Posterior cingulate gyrus (tissue), 11 donors: ENCODE data around the gene EIF3L.
A peak's percentile ranks its signal among the peaks of the same experiment; 100 is the strongest.

ENCODE experiments used
- DNase-seq, 10 donors: peaks; one replicate each; pipeline versions ENCODE4 v3.0.0 to v3.0.0-alpha.2; 2020 to 2021; ENCODE audit warnings: mixed read lengths in 3 of 10
- intact Hi-C: fragments of 100-400 bp; cut with DNase I; formaldehyde crosslinking; loops from one replicate; pipeline ENCODE4 v1.15.1; 2023

Gene EIF3L

DNA sequence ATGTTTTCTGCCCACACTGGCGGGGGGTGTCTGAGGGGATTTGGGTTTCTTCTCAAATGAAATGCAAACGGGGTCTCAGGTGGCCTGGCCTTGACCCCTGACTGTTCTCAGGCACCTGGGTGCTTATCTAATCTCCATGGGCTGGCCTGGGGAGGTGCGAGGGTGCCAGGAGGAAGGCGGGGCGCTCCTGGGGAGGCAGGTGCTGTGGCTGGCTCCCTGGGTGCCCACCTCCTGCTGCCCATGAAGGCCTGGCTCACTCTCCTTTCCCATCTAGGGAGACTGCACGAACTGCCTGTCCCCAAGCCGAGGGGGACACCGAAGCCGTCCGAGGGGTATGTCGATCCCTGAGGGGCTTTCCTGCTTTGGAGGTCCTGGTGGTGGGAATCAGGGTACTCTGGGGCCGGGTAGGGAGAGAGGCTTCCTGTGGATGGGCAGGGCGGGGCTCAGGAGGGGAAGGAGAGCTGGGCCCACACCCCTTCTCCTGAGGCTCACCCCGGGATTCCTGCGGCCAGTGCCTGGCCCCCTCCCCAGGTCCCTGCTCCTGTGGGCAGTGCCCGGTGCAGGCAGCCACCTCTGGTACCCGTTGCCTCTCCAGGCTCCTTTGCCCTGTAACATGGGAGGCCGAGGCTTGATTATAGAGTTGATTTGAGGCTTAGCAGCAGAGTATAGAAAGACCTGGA, 75.3 kb downstream of the EIF3L start:
- DNase-seq: no peak
- intact Hi-C loops: no loop called here

DNA sequence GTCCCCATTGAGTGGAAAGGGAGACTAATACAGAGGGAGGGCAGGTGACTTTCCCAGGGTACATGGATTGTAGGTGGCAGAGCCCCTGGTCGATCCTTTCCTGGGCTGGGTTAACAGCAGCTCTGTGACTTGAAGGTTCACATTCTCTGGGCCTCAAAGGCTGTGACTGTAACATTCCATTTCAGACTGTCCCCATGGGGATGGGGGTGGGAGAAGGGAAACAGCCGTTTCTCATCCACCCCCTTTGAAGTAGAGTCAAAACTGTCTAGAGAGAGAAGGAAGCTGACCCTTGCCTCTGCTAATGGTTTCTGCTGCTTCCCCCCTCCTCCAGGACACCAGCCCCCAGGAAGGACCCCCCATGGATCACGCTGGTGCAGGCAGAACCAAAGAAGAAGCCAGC, 76.1 kb downstream of the EIF3L start:
- DNase-seq: no peak
- intact Hi-C loops: no loop called here

DNA sequence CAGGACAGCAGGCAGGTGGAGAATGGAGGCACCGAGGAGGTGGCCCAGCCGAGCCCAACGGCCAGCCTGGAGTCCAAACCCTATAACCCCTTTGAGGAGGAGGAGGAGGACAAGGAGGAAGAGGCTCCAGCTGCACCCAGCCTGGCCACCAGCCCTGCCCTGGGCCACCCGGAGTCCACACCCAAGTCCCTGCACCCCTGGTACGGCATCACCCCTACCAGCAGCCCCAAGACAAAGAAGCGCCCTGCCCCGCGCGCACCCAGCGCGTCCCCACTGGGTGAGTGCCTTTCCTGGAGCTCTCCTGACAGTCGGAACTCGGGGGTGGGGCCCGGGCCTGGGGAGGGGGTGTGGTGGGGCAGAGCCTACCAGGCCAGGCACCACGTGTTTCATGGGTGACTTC, 76.5 kb downstream of the EIF3L start:
- intact Hi-C loops: no loop called here
- DNase-seq: no peak

DNA sequence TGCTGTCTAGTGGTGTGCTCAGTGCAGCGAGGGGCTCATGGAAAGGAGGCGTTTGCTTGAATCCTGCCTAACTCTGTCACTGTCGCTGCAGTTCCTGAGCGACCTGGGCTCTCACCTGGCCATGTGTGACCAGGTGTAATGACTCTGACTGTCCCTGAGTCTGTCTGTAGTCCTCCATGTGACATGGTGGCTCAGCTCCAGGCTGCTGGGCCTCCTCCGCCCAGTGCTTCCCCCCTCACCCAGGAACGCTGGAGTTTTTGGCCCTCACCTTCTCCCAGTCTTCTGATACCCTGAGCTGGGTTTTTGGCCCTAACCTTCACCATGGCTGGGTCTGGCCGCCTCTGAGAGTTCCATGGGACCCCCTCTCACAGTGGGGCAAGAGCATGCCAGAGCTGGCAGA, 77.1 kb downstream of the EIF3L start:
- intact Hi-C loops: no loop called here
- no peak for DNase-seq

DNA sequence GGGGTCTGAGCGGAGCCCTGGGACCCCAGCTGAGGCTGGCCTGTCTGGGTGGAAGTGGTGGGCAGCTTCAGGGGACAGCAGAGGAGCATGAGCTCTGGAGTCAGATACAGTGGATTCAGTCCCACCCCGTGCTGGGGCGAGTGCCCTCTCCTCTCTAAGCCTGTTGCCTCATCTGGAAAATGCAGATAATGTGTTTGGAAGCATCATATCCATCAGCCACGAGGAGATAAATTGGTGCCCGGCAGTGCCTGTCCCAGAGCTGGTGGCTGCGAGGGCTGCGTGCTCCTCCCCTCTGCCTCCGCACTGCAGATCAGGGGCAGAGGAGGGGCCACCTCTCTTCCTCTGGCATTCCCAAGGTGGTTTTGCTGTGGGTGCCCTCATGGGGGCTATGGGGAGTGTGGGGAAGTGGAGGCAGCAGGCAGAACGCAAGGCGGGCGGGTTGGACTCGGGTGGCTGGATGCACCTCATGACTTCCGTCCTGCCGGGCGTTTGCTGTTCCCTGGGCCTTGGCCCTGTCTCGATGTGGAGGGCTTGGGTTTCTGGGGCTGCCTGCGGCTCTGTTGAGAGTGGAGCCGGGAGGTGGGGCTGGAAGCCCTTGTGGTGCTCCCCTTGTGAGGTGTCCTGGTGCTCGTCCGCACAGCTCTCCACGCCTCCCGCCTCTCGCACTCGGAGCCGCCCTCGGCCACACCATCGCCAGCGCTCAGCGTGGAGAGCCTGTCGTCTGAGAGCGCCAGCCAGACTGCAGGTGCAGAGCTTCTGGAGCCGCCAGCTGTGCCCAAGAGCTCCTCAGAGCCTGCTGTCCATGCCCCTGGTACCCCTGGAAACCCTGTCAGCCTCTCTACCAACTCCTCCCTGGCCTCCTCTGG, 77.8 kb downstream of the EIF3L start:
- intact Hi-C loops: no loop called here
- DNase-seq: no peak

DNA sequence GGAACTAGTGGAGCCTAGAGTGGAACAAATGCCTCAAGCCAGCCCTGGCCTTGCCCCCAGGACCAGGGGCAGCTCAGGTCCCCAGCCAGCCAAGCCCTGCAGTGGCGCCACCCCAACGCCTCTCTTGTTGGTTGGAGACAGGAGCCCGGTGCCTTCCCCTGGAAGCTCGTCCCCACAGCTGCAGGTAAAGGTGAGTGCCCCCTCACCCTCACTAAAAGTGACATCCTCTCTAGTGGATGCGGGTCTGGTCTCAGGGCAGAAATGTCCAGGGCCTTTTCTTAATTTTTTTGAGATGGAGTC, 78.4 kb downstream of the EIF3L start:
- intact Hi-C loops: no loop called here
- no peak for DNase-seq

DNA sequence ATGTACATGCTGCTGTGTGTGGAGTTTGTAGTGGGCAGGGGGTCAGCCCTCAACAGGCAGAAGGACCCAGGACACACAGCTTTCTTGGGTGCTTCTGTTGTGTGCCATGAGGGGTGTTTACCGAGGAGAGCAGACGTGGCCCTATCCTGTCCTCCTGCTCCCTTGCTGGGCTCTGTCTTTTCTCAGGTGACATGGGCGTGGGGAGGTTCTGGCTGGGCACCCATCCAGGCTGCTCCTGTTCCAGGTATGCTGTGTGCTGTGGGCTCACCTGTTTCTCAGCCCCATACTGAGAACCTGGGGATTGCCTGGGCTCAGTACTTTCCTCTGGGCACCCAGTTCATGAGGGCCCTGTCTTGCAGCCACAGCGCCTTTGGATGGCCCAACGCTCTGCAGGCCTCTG, 80.2 kb downstream of the EIF3L start:
- intact Hi-C loops: no loop called here
- DNase-seq: no peak

DNA sequence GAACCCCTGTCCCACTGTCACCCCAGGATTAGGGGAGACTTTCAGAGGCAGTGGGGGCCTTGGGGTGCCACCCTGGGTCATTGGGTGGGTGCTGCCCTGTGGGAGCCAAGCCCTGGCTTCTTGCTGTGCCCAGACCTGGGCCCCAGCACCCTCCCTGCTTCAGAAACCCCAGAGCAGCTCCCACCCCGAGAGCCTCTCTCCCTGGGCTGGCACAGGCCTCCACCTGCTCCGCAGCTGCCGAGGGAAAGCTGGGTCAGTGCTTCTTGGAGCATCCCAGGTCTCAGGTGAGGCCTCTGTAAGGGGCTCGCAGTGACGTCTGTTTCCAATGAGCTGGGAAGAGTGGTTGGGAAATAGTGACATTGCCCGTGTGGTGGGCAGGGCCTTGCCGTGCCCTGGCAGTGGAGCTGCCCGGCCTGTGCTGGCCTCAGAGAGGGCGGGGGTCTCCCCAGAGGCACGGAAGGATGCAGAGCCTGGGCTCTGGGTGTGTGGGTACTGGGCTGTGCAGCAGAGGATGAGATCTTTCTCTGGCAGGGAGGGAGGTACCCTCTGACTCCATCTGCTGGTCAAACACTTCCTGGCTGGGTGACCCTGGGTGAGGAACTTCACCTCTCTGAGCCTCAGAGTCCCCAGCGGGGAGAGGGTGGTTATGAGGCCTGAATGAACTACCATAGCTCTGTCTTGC, 81.2 kb downstream of the EIF3L start:
- intact Hi-C loops: no loop called here
- DNase-seq: peak in 3 of 10 donors; percentile 27 to 57 (median 47)

DNA sequence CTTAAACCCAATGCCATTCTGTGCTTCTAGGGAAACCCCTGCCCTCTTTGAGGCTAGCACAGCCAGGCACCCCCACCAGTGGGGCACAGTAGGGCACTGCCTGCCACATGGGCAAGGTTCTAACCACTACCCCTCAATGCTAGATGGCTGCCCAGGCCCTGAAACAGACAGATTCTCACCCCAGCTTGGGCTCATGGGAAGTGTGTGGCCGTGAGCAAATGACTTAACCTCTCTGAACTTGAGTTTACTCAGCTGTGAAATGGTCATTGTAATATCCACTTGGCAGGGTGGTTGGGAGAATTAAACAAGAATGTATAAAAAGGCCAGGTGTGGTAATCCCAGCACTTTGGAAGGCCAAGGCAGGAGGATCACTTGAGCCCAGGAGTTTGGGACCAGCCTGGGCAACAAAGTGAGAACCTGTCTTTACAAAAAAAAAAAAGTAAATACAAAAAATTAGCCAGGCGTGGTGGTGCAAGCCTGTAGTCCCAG, 81.8 kb downstream of the EIF3L start:
- intact Hi-C loops: no loop called here
- no peak for DNase-seq

DNA sequence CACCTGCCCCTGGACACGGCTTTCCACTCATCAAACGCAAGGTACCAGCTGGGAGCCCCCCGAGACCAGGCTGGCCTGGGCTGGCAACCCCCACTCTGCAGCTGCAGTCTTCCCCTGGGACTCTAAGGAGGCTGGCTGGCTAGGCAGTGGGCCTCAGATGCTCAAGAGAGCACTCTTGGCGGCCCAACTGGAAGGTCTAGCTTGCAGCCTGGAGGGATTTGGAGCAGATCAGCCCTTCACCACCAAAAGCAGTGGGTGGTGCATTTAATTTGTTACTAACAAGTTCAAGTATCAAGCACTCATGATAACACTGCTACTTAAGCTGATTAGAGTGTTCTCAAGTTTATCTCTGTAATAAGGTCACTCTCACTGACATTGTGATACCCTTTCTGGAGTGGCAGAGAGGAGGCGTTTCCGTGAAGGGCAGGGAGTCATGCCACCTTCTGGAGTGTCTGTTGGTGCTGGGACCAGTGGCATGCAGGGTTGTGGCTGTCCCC, 82.7 kb downstream of the EIF3L start:
- intact Hi-C loops: loop anchor here (2.0 kb wide), 1 partner anchor 43 kb away; no protein-coding TSS in a partner anchor
- DNase-seq: no peak

DNA sequence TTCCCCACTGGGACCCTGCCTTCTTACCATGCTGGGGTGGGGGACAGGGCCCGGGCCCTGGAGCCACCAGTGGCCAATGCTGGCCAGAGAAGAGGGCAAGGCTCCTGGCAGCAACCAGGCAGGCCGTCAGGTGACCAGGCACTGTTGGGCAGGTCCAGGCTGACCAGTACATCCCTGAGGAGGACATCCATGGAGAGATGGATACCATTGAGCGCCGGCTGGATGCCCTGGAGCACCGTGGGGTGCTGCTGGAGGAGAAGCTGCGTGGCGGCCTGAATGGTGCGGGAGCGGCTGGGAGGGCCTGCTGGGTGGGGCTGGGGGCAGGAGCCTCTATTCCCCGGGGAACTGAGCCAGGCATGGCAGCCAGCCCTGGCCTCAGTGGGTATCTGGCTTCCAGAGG, 83.2 kb downstream of the EIF3L start:
- intact Hi-C loops: loop anchor here (2.0 kb wide), 1 partner anchor 44 kb away; no protein-coding TSS in a partner anchor
- DNase-seq: no peak

DNA sequence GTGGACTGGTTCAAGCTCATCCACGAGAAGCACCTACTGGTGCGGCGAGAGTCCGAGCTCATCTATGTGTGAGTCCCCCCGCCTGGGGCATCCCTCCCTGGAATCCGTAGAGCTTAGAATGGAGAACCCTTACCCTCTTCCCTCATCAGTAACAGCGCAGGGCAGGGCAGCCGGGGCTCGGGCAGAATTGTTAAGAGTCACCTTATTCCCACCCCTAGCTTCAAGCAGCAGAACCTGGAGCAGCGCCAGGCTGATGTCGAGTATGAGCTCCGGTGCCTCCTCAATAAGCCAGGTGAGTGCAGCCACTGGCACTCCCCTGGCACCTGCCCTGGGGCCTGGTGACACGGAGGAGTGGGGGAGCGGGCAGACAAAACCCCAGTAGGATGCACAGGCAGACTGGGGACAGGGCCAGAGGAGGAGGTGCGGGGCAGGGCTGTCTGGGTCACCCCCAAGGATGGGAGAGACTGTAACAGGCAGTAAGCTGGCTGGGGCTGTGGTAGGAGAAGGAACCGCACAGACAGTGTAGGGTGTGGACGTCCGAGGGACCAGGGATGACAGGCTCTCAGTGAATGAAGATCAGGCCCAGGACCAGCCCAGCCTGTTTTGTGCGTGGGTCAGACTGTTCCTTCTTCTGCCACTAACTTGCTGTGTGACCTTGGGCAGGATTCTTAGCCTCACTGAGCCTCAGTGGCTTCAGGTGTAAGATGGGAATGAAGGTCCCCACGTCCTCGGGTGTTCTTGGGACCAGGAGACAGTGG, 83.8 kb downstream of the EIF3L start:
- no peak for DNase-seq
- intact Hi-C loops: loop anchor here (2.0 kb wide), 1 partner anchor 44 kb away; no protein-coding TSS in a partner anchor

DNA sequence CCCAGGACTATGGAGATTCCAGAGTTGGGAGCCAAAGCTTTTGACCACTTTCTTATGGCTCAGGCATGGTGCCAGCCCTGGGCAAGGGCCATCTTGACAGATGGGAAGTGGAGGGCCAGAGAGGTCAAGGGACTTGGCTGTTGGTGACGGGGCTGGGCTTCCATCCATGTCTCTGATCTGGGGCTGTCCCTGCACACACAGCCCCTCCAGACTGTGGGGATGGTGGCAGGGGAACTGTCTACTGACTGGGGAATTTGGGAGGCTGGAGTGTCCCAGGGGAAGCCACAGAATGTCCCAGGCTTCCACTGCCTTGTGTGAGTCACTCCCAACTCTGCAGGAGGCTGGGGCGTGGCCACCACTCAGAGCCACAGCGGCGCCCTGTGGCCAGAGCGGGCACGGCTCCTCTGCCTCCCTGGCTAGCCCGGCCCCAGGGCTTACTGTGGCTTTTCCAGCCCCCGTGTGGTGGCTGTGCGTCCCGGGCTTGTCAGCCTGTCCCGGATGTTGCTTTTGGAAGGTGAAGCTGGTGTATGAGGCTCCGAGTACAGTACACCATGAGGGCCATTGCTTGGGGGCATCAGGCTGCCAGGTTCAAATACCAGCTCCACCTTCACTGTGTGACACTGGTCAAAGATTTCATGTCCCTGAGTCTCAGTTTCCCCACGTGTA, 84.6 kb downstream of the EIF3L start:
- intact Hi-C loops: loop anchor here (2.0 kb wide), 1 partner anchor 45 kb away; no protein-coding TSS in a partner anchor
- DNase-seq: peak; percentile 64 to 98 (median 86)
